ENCODE results near the gene CSPG5.

GRCh38 chr3:47581422-47581821 lies 2.8 kb upstream of the CSPG5 start:
- no peak for TF ChIP-seq POLR2A (IDR thresholded peaks at IDR 0.05)
- TF ChIP-seq, protein P1, sequence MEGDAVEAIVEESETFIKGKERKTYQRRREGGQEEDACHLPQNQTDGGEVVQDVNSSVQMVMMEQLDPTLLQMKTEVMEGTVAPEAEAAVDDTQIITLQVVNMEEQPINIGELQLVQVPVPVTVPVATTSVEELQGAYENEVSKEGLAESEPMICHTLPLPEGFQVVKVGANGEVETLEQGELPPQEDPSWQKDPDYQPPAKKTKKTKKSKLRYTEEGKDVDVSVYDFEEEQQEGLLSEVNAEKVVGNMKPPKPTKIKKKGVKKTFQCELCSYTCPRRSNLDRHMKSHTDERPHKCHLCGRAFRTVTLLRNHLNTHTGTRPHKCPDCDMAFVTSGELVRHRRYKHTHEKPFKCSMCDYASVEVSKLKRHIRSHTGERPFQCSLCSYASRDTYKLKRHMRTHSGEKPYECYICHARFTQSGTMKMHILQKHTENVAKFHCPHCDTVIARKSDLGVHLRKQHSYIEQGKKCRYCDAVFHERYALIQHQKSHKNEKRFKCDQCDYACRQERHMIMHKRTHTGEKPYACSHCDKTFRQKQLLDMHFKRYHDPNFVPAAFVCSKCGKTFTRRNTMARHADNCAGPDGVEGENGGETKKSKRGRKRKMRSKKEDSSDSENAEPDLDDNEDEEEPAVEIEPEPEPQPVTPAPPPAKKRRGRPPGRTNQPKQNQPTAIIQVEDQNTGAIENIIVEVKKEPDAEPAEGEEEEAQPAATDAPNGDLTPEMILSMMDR (IDR thresholded peaks at IDR 0.05), result no peak

Measured in uterus (tissue), 2 donors.